ENCODE data around the gene CFAP57. TPM values are rescaled to one million over a fixed set of nuclear protein-coding genes. Genes with fewer than 3 reads are reported as not detected.

Gene CFAP57
- total and polyA plus RNA-seq, 2 of the 8 experiments (the other 6 are each of a cell fraction or from before 2014, with no cell fraction given): 0.20 to 0.80 TPM

GRCh38 chr1:43292216-43292615 lies 120.1 kb downstream of the CFAP57 start:
- Histone ChIP-seq H2BK5ac (ENCODE audit: low read depth, low read length) (no peak overlapping the region), H3K27ac (ENCODE audit: low read depth, low read length) (no peak overlapping the region), H3K9ac (replicated peaks in 1 of 4; ENCODE audit: extremely low read depth in 1 of 4, low read depth in 3 of 4, low read length in 3 of 4) (no peak overlapping the region), H2BK12ac (ENCODE audit: low read depth, low read length) (no peak overlapping the region), H3K14ac (ENCODE audit: insufficient read length) (no peak overlapping the region), H3K27me3 (replicated peaks in 1 of 4; ENCODE audit: control insufficient read depth in 3 of 4, extremely low read depth in 1 of 4, insufficient read depth in 3 of 4, low read length in 3 of 4) (no peaks in the 10 kb centered on the region), H3K18ac (ENCODE audit: extremely low read depth, low read length) (no peak overlapping the region), H2BK120ac (replicated peaks; ENCODE audit: low read depth, low read length) (no peak overlapping the region), H3K36me3 (ENCODE audit: control insufficient read depth in 2 of 4, insufficient read depth in 4 of 4, low read length in 3 of 4) (no peaks in the 10 kb centered on the region), H3K79me2 (ENCODE audit: control insufficient read depth in 1 of 2, insufficient read depth in 2 of 2, low read length in 2 of 2) (no peaks in the 10 kb centered on the region), H4K5ac (ENCODE audit: insufficient read length, low read depth, low read length) (no peak overlapping the region), H3K9me3 (ENCODE audit: insufficient read depth in 2 of 2, low read depth in 1 of 2, low read length in 1 of 2) (no peaks in the 10 kb centered on the region), H2BK15ac (ENCODE audit: low read length) (no peak overlapping the region), H3K23me2 (ENCODE audit: low read depth, low read length) (no peaks in the 10 kb centered on the region; the same call in 1 of the 2 replicates), H2AFZ (ENCODE audit: low read length) (no peak overlapping the region), H3K4ac (replicated peaks; ENCODE audit: insufficient read length, low read depth, low read length) (no peak overlapping the region), H2AK5ac (ENCODE audit: low read depth, low read length) (no peak overlapping the region), H4K91ac (replicated peaks; ENCODE audit: insufficient read length, low read length) (no peak overlapping the region), H3K4me2 (ENCODE audit: insufficient read depth in 1 of 2, low read depth in 2 of 2, low read length in 2 of 2) (no peak overlapping the region), H3K79me1 (ENCODE audit: low read depth, low read length) (no peaks in the 10 kb centered on the region), H4K8ac (ENCODE audit: extremely low read depth, insufficient read depth, low read length) (no peak overlapping the region), H2BK20ac (ENCODE audit: low read length) (no peak overlapping the region), H3K23ac (ENCODE audit: insufficient read length) (no peak overlapping the region), H4K20me1 (replicated peaks in 1 of 2; ENCODE audit: control insufficient read depth in 1 of 2, insufficient read depth in 2 of 2, low read length in 2 of 2) (no peaks in the 10 kb centered on the region), H3K4me3 (ENCODE audit: extremely low read depth in 1 of 4, insufficient read depth in 2 of 4, low read depth in 3 of 4, low read length in 4 of 4) (no peak overlapping the region), H3K4me1 (replicated peaks in 1 of 4; ENCODE audit: control insufficient read depth in 3 of 4, insufficient read depth in 4 of 4, low read length in 3 of 4) (peaks cover 0 to 8% (median 4%) of the 10 kb centered on the region in 4 experiments; a peak in 4 of 7 replicates), H3K56ac (replicated peaks; ENCODE audit: insufficient read length, low read depth, low read length) (no peak overlapping the region)
- TF ChIP-seq SRF (IDR thresholded peaks at IDR 0.05; ENCODE audit: low read depth, low read length): no peak
- no peak for TF ChIP-seq NRF1 (IDR thresholded peaks at IDR 0.05; ENCODE audit: low read depth, low read length)
- TF ChIP-seq SP4 (IDR thresholded peaks at IDR 0.05; ENCODE audit: low read length): no peak
- no peak for TF ChIP-seq KDM1A (IDR thresholded peaks at IDR 0.05; ENCODE audit: borderline replicate concordance, low read length)
- no peak for TF ChIP-seq TAF7 (optimal IDR thresholded peaks at IDR 0.05; ENCODE audit: borderline replicate concordance, low read depth, low read length)
- no peak for TF ChIP-seq CBX5 (IDR thresholded peaks at IDR 0.05; ENCODE audit: low read depth, low read length)
- TF ChIP-seq RBBP5 (IDR thresholded peaks at IDR 0.05; ENCODE audit: borderline replicate concordance, low read depth, low read length): no peak
- no peak for TF ChIP-seq RNF2 (IDR thresholded peaks at IDR 0.05; ENCODE audit: borderline replicate concordance, low read depth, low read length, missing control alignments, poor library complexity, severe bottlenecking)
- no peak for TF ChIP-seq CHD1 (IDR thresholded peaks at IDR 0.05; ENCODE audit: low read depth, low read length)
- TF ChIP-seq, protein P1, sequence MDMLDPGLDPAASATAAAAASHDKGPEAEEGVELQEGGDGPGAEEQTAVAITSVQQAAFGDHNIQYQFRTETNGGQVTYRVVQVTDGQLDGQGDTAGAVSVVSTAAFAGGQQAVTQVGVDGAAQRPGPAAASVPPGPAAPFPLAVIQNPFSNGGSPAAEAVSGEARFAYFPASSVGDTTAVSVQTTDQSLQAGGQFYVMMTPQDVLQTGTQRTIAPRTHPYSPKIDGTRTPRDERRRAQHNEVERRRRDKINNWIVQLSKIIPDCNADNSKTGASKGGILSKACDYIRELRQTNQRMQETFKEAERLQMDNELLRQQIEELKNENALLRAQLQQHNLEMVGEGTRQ (IDR thresholded peaks at IDR 0.05; ENCODE audit: low read length): no peak
- no peak for TF ChIP-seq EGR1 (IDR thresholded peaks at IDR 0.05; ENCODE audit: borderline replicate concordance, low read depth, low read length)
- POLR2A ChIA-PET (ENCODE audit: partially characterized antibody): interaction anchor here (5.0 kb wide), 1 partner anchor 66 kb away, joined by 19 read pairs; the partner anchor contains the start of gene CDC20
- 77% methylated on average over 7 of the region's 7 CpGs; no CpG with 5 or more reads in 1 of the 2 experiments for WGBS, 2 experiments (ENCODE audit: extremely low coverage in 1 of 2, insufficient coverage in 1 of 2, insufficient read length in 1 of 2, insufficient replicate concordance in 2 of 2, low coverage in 1 of 2, low lambda C conversion rate in 2 of 2, missing lambda C conversion rate in 1 of 2)
- CTCF ChIA-PET (ENCODE audit: partially characterized antibody): interaction anchor here (0.9 to 1.5 kb wide), 2 partner anchors 26 to 66 kb away, joined by 3 read pairs; no protein-coding TSS in a partner anchor
- DNase-seq (ENCODE audit: low read depth in 1 of 2, low spot score in 2 of 2) (no peak), FAIRE-seq (no peak)

Data from H1 (cell line).